NCI-H460 (cell line): ENCODE results near the gene ITGBL1. TPM values are rescaled to one million over a fixed set of nuclear protein-coding genes. Genes with fewer than 3 reads are reported as not detected.
"Not testable (repeated sequence)": the region's sequence is repeated elsewhere in the genome, so short reads cannot be mapped to it uniquely, and the experiment has no call there.

Source experiments
- DNase-seq: peaks from one replicate; pipeline ENCODE4 v3.0.0-alpha.2; 2016; ENCODE audit warnings: low read depth; ENCODE audit errors: extremely low read depth
- total RNA-seq: library from RNA; depleted of rRNA; stranded (reverse); fragments of >200 nt; shearing (Covaris generic); gene quantifications from 2 replicates; pipeline ENCODE4 v1.2.3, GENCODE V29; 2014

The ITGBL1 gene
- total RNA-seq, 1 experiment from 2014 or later = 29.5 TPM

DNA sequence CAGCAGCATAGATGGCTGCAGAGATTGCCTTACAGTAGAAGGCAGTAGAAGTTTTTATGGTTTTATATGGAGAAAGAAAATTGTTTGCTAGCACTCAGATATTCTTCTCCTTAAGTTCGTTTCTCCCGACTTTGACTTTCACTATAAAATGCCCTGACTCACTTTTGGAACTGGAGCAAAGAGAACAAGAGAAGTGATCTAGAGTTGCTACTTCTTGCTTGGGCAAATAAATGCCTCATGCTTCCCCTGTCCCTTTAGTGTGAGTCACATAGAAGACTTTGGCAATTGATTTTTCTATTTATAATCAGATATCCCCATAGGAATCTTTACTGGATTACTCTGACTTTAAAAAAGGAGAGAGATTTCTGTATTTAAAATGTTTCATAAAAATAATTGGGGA, 46.9 kb downstream of the ITGBL1 start:
- no peak for DNase-seq

GRCh38 chr13:101502618-101503017, 50.1 kb downstream of the ITGBL1 start:
- DNase-seq = no peak

GRCh38 chr13:101511161-101511560, 58.7 kb downstream of the ITGBL1 start:
- no peak for DNase-seq

DNA sequence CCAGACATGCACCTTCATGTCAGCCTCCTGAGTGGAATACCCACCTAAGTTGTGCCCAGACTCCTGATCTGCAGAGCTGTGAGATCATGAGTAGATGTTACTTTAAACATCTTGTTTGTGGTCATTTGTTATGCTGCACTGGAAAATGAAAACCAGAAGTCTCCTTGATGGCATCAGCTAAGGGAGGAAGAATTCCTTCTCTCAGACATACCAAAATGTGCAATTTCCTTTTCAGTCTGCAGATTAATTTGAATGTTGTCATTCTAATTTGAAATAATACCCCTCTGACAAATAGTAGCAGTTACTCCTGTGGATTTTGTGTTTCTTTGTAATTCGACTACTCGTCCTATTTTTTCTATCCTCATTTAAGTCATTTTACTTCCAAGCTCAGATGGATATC, 59.3 kb downstream of the ITGBL1 start:
- no peak for DNase-seq

GRCh38 chr13:101512650-101513049, 60.2 kb downstream of the ITGBL1 start:
- DNase-seq = no peak

GRCh38 chr13:101514100-101514499, 61.6 kb downstream of the ITGBL1 start:
- DNase-seq = no peak

DNA sequence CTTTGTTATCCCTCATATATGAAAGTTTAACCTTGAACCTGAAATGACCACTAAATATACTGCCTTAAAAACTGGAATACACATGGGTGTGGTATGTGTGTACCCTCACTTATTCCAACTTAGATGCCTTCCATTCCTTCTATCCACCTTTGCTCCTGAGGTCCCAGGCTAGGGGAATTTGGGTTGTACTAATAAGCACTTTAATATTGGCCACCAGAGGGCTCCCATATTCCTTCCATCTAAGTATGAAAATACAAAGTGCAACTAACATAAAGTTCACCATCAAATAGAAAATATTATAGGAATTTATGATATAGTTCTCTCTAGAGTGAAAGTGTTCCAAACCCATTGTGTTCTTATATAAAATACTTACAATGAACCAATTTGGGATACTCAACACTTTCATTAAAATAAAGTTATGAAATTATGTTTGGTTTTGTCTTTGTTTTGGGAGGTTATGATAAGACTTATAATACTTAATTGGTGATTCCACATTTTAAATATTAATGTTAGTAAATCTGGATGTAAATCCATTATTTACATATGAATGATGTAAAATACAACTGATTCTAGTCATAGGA, 62.3 kb downstream of the ITGBL1 start:
- peak; percentile 75 for DNase-seq

- DNase-seq = no peak
Observed at GRCh38 chr13:101515504-101515903, 63.0 kb downstream of the ITGBL1 start.

DNA sequence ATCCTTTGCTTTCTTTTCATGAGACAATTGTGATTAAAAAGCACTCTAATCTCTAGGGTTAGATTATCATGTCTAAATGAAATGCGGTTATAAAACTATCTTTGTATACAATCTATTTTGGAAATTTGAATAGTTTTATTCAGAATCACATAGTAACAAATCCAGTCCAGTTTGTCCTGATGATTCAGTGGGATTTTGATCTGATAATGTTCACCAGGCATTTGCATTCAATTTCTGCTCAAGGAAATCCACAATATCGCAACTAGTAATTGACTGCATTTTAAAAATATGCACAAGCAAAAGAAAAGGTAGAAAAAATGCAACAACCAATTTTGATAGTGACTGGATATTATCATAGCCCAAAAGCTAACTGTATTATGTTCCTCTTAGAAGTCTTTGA, 63.8 kb downstream of the ITGBL1 start:
- DNase-seq = no peak

GRCh38 chr13:101520672-101521071, 68.2 kb downstream of the ITGBL1 start:
- DNase-seq = no peak

DNA sequence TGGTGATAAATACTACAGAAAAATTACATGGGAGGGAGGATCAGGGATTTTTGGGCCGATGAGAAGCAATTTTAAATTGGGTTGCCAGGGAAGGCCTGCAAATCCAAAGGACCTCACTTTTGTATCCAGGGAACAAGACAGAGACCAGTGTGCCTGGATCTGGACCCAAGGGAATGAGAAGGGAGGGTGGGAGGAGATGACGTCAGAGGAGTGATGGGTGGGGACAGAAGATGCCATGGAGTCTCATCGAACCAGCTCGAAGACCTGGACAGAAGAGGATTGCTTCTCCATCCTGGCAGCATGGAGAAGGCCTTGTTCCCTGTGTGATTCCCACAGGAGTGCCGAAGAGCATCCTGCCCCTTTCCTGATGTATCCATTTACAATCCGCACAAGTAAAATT, 68.9 kb downstream of the ITGBL1 start:
- no peak for DNase-seq

DNA sequence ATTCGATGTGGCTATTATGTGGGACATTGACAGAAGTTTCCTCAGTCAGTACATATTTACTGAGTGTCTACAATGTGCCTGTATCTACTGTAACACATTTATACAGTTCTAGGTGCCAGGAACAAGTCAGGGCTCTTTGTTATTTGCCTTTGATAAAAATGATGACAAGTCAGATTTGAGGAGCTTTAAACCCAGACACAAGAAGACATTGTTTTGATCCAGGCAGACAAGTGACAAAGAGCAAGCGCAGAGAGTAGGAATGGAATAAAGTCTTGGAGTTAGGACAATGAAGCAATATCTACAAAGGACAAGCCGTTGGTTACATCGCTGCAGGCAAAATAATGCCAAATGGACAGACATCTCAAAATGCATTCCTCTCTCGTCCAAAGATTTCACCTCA, 70.1 kb downstream of the ITGBL1 start:
- no peak for DNase-seq

- DNase-seq = no peak
Observed at GRCh38 chr13:101523154-101524131, 71.0 kb downstream of the ITGBL1 start.

DNA sequence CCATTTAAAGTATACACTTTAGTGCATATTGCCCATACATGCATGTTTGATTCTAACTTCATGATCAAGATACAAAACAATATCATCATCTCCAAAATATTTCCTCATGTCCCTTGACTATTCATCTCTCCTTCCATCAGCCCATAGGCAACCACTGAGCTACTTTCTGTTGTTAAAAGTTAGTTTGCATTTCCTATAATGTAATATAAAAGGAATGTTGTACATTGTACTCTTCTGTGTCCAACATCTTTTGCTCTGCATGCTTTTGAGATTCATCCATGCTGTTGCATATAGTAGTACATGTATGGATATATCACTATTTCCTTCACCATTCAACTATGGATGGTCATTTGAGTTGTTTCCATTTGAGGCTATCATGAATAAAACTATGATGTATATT, 74.7 kb downstream of the ITGBL1 start:
- DNase-seq = no peak

GRCh38 chr13:101529422-101529821, 76.9 kb downstream of the ITGBL1 start:
- DNase-seq = no peak

DNA sequence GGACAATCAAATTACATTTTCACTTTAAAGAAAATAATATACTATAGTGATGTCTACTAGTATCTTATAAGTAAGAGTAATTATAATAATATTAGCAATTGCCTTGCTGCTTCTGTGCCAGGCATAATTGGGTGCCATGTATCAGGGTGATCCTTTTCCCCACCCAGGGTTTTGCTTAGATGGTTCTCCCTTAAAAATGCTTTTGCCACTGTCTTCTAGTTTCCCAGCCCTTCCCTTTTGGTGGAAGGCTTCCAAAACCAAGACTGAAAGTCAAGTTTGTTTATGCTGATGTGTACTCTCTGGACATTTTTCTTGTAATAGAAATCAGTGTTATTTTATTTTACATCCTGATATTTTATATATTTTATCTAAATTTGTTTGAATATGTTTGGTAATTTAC, 77.8 kb downstream of the ITGBL1 start:
- no peak for DNase-seq

DNA sequence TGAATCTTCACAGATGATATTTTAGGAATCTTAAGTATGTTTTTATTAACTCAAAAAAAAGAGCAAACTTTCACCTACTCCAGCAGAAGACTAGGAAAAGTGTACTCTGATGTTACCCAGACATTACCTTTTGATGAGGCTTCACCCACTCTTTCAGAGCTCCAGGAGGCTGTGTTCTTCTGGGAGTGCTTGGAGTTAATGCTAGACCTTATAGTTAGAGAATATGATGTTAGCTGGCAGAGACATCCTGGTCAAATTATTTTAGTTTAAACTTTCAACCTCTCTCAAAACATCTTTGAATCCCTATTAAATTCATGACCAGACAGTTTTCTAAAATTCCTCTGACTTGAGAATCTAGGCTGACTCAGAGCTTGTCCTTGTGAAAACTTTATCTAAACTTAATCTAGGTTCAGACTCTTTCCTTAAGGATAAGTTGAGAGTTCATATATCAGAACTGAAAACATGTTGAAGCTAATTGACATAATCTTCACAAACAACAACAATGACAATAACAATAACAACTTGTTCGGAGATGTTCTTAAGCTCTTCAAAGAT, 82.8 kb downstream of the ITGBL1 start:
- no peak for DNase-seq

DNA sequence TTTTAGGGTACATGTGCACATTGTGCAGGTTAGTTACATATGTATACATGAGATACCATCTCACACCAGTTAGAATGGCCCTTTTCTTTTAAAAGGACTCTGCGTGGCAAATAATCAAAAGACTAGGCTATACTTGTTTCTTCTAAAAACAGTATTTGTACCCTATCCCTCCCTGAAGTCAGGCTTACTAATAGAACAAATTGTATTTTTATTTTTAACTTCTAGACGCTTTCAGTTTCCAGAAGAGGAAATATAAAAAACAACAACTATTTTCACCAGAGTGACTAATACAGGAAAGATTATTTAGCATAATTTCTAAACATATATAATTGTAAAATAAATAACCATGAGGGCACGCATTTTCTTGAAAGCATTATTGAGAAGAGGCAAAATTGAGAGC, 83.6 kb downstream of the ITGBL1 start:
- DNase-seq = no peak

DNA sequence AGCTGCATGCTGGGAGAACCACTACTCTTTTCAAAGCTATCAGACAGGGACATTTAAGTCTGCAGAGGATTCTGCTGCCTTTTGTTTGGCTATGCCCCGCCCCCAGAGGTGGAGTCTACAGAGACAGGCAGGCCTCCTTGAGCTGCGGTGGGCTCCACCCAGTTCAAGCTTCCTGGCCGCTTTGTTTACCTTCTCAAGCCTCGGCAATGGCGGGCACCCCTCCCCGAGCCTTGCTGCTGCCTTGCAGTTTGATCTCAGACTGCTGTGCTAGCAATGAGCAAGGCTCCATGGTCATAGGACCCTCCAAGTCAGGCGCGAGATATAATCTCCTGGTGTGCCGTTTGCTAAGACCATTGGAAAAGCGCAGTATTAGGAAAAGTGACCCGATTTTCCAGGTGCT, 92.1 kb downstream of the ITGBL1 start:
- not testable (repeated sequence) for DNase-seq

DNA sequence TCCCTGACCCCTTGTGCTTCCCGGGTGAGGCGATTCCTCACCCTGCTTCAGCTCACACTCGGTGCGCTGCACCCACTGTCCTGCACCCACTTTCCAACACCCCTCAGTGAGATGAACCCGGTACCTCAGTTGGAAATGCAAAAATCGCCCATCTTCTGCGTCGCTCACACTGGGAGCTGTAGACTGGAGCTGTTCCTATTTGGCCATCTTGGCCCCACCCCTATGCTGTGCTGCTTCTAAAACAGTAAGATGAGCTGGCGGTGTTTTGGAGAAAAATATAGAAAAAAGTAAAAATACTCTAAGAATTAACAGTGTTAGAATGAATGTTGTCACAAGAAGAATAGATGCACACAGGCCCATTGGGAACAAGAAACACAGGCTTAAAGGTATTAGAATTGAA, 92.5 kb downstream of the ITGBL1 start:
- DNase-seq = no peak

DNA sequence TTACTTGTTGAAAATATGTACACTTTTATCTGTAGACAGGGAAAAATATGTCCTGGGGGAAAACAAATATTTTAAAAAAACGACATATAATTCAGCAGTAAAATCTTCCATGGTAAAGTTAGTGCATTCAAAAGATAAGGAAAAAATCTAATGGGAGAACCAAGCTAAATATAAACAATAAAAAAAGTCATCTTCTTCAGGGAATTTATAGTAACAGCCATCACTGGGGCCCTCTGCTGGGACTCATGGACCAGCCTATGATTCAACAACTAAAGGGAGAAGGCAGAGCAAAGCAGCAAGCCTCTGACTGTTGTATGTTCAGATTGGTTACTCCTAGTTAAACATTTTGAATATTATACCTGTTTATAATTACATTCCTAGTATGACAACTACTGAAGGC, 93.0 kb downstream of the ITGBL1 start:
- DNase-seq = no peak

- no peak for DNase-seq
Observed at GRCh38 chr13:101552286-101552685, 99.8 kb downstream of the ITGBL1 start.
